BE2C (cell line): ENCODE results near the gene FAM168B.

Source experiments
- DNase-seq: peaks from one replicate; pipeline ENCODE4 v3.0.0-alpha.2; 2020
- H3K27me3 ChIP-seq: fragments of 250-450 bp; sonication (Bioruptor Pico); 2 replicates; pipeline ENCODE4 v1.5.1; 2020; ENCODE audit warnings: mild to moderate bottlenecking
- H3K36me3 ChIP-seq: fragments of 250-450 bp; sonication (Bioruptor Pico); 2 replicates; pipeline ENCODE4 v1.5.1; 2020; ENCODE audit warnings: mild to moderate bottlenecking
- H3K4me1 ChIP-seq: fragments of 250-450 bp; sonication (Bioruptor Pico); 2 replicates; pipeline ENCODE4 v1.5.1; 2020
- H3K4me3 ChIP-seq: 2 replicates; pipeline ENCODE4 v1.5.1; 2011; ENCODE audit warnings: low read depth, low read length
- H3K9me3 ChIP-seq: fragments of 250-450 bp; sonication (Bioruptor Pico); 2 replicates; pipeline ENCODE4 v1.5.1; 2020
- CTCF ChIP-seq: IDR thresholded peaks from 2 replicates; pipeline ENCODE4 v1.5.1; 2012; ENCODE audit warnings: mild to moderate bottlenecking, low read depth, low read length

Gene FAM168B

DNA sequence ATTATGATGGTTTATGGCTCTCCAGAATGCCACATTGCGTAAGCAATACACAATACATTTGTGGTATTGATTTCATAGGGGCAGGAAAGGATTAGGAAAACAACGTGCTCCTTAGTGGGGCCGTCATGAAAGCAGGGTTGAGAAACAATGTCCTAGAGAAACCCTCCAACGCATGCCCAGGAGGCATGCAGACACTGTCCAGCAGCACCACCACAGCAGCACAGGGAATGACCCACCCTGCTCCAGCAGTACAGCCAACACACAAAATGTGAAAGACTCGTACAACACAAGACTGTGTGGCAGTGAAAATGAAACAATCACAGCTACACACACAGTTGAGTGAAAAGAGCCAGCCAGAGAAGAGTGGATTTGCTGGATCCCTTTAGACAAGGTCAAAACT lies 66.3 kb downstream of the FAM168B start:
- Histone ChIP-seq H3K9me3 (no peaks in the 10 kb centered on the region), H3K4me3 (no peak overlapping the region), H3K27me3 (no peaks in the 10 kb centered on the region), H3K4me1 (no peaks in the 10 kb centered on the region), H3K36me3 (no peaks in the 10 kb centered on the region)
- DNase-seq: no peak
- no peak for TF ChIP-seq CTCF

GRCh38 chr2:131023758-131024157 lies 69.5 kb downstream of the FAM168B start:
- Histone ChIP-seq H3K27me3 (no peaks in the 10 kb centered on the region), H3K36me3 (no peaks in the 10 kb centered on the region), H3K9me3 (no peaks in the 10 kb centered on the region), H3K4me3 (no peak overlapping the region), H3K4me1 (no peaks in the 10 kb centered on the region)
- TF ChIP-seq CTCF: no peak
- no peak for DNase-seq

- Histone ChIP-seq H3K4me3 (no peak overlapping the region), H3K9me3 (no peaks in the 10 kb centered on the region), H3K4me1 (no peaks in the 10 kb centered on the region), H3K27me3 (no peaks in the 10 kb centered on the region), H3K36me3 (no peaks in the 10 kb centered on the region)
- no peak for TF ChIP-seq CTCF
- DNase-seq: no peak
Measured at GRCh38 chr2:131022731-131023130, 70.5 kb downstream of the FAM168B start.

GRCh38 chr2:131016826-131017741 lies 76.2 kb downstream of the FAM168B start:
- H3K4me3 ChIP-seq: no peak overlapping the region
- no peaks in the 10 kb centered on the region for H3K36me3 ChIP-seq
- no peak for TF ChIP-seq CTCF
- no peak for DNase-seq
- no peaks in the 10 kb centered on the region for H3K9me3 ChIP-seq
- no peaks in the 10 kb centered on the region for H3K27me3 ChIP-seq
- no peaks in the 10 kb centered on the region for H3K4me1 ChIP-seq

- DNase-seq: no peak
- H3K4me1 ChIP-seq: no peaks in the 10 kb centered on the region
- H3K9me3 ChIP-seq: no peaks in the 10 kb centered on the region
- TF ChIP-seq CTCF: no peak
- H3K27me3 ChIP-seq: no peaks in the 10 kb centered on the region
- no peaks in the 10 kb centered on the region for H3K36me3 ChIP-seq
- H3K4me3 ChIP-seq: no peak overlapping the region
Measured at GRCh38 chr2:131015764-131016163, 77.5 kb downstream of the FAM168B start.

DNA sequence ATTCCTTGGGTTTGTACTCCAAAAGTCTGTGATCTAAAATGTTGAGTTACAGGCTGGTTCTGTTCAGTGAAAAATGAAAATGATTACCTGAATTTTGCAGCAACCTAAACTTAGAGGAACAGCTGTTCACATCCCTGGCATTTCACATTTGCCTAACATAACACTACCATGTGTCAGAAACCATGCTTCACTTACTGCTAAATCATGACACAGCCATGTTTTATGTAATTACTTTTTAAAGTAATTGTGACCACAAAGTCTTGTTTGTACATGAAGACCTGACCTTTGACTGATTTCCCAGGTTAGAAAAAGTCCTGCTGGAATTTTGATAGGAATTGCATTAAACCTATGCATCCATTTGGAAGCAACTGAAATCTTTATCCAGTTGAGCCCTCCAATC lies 79.1 kb downstream of the FAM168B start:
- no peaks in the 10 kb centered on the region for H3K4me1 ChIP-seq
- H3K36me3 ChIP-seq: no peaks in the 10 kb centered on the region
- no peak for DNase-seq
- TF ChIP-seq CTCF: no peak
- no peak overlapping the region for H3K4me3 ChIP-seq
- H3K27me3 ChIP-seq: no peaks in the 10 kb centered on the region
- H3K9me3 ChIP-seq: no peaks in the 10 kb centered on the region
